ENCODE data around the gene FBXO17.
"Not testable (repeated sequence)": the region's sequence is repeated elsewhere in the genome, so short reads cannot be mapped to it uniquely, and the experiment has no call there.

FBXO17 gene

GRCh38 chr19:39003796-39004195, 28.3 kb upstream of the FBXO17 start:
- no peak overlapping the region for H3K27ac ChIP-seq (ENCODE audit: low read depth, low read length)
- H3K36me3 ChIP-seq (ENCODE audit: control insufficient read depth in 5 of 5, insufficient read depth in 5 of 5, low read length in 5 of 5): no peaks in the 10 kb centered on the region

GRCh38 chr19:39003188-39003587, 27.6 kb upstream of the FBXO17 start:
- Histone ChIP-seq H3K4me1 (ENCODE audit: control insufficient read depth in 5 of 5, insufficient read depth in 5 of 5, low read length in 5 of 5) (peaks cover 0 to 7% (median 4%) of the 10 kb centered on the region in 5 donors), H3K9ac (ENCODE audit: low read length in 5 of 5) (no peak overlapping the region), H3K9me3 (ENCODE audit: control insufficient read depth in 5 of 5, low read length in 5 of 5) (no peaks in the 10 kb centered on the region), H3K27ac (ENCODE audit: low read depth, low read length) (no peak overlapping the region), H3K4me3 (ENCODE audit: low read depth in 1 of 5, low read length in 5 of 5) (no peak overlapping the region), H3K27me3 (ENCODE audit: control insufficient read depth in 5 of 5, insufficient read depth in 4 of 5, low read length in 5 of 5) (peaks cover 0 to 3% (median 0%) of the 10 kb centered on the region in 5 donors), H3K36me3 (ENCODE audit: control insufficient read depth in 5 of 5, insufficient read depth in 5 of 5, low read length in 5 of 5) (no peaks in the 10 kb centered on the region)

More at GRCh38 chr19:39003796-39004195, 28.3 kb upstream of the FBXO17 start:
- Histone ChIP-seq H3K9ac (ENCODE audit: low read length in 5 of 5) (no peak overlapping the region), H3K4me3 (ENCODE audit: low read depth in 1 of 5, low read length in 5 of 5) (no peak overlapping the region), H3K27me3 (ENCODE audit: control insufficient read depth in 5 of 5, insufficient read depth in 4 of 5, low read length in 5 of 5) (peaks cover 0 to 3% (median 0%) of the 10 kb centered on the region in 5 donors), H3K4me1 (ENCODE audit: control insufficient read depth in 5 of 5, insufficient read depth in 5 of 5, low read length in 5 of 5) (peaks cover 0 to 3% (median 2%) of the 10 kb centered on the region in 5 donors), H3K9me3 (ENCODE audit: control insufficient read depth in 5 of 5, low read length in 5 of 5) (no peaks in the 10 kb centered on the region)

GRCh38 chr19:39001041-39001440, 25.5 kb upstream of the FBXO17 start:
- Histone ChIP-seq H3K4me3 (ENCODE audit: low read depth in 1 of 5, low read length in 5 of 5) (no peak overlapping the region), H3K9ac (ENCODE audit: low read length in 5 of 5) (no peak overlapping the region), H3K36me3 (ENCODE audit: control insufficient read depth in 5 of 5, insufficient read depth in 5 of 5, low read length in 5 of 5) (no peaks in the 10 kb centered on the region), H3K4me1 (ENCODE audit: control insufficient read depth in 5 of 5, insufficient read depth in 5 of 5, low read length in 5 of 5) (peaks cover 0 to 7% (median 4%) of the 10 kb centered on the region in 5 donors), H3K9me3 (ENCODE audit: control insufficient read depth in 5 of 5, low read length in 5 of 5) (peaks cover 0 to 3% (median 0%) of the 10 kb centered on the region in 5 donors), H3K27ac (ENCODE audit: low read depth, low read length) (no peak overlapping the region), H3K27me3 (ENCODE audit: control insufficient read depth in 5 of 5, insufficient read depth in 4 of 5, low read length in 5 of 5) (no peaks in the 10 kb centered on the region)

- not testable (repeated sequence) for H3K4me3 ChIP-seq (ENCODE audit: low read depth in 1 of 5, low read length in 5 of 5); H3K36me3 ChIP-seq (ENCODE audit: control insufficient read depth in 5 of 5, insufficient read depth in 5 of 5, low read length in 5 of 5); H3K9ac ChIP-seq (ENCODE audit: low read length in 5 of 5); H3K9me3 ChIP-seq (ENCODE audit: control insufficient read depth in 5 of 5, low read length in 5 of 5); H3K27me3 ChIP-seq (ENCODE audit: control insufficient read depth in 5 of 5, insufficient read depth in 4 of 5, low read length in 5 of 5); H3K27ac ChIP-seq (ENCODE audit: low read depth, low read length); H3K4me1 ChIP-seq (ENCODE audit: control insufficient read depth in 5 of 5, insufficient read depth in 5 of 5, low read length in 5 of 5)
Observed at GRCh38 chr19:38997576-38997975, 22.0 kb upstream of the FBXO17 start.

- peaks cover 0 to 24% (median 15%) of the 10 kb centered on the region in 5 donors for H3K4me1 ChIP-seq (ENCODE audit: control insufficient read depth in 5 of 5, insufficient read depth in 5 of 5, low read length in 5 of 5)
- H3K27me3 ChIP-seq (ENCODE audit: control insufficient read depth in 5 of 5, insufficient read depth in 4 of 5, low read length in 5 of 5): peaks cover 0 to 4% (median 0%) of the 10 kb centered on the region in 5 donors
- H3K9me3 ChIP-seq (ENCODE audit: control insufficient read depth in 5 of 5, low read length in 5 of 5): peaks cover 0 to 7% (median 3%) of the 10 kb centered on the region in 5 donors
- H3K9ac ChIP-seq (ENCODE audit: low read length in 5 of 5): no peak overlapping the region
- no peaks in the 10 kb centered on the region for H3K36me3 ChIP-seq (ENCODE audit: control insufficient read depth in 5 of 5, insufficient read depth in 5 of 5, low read length in 5 of 5)
- H3K4me3 ChIP-seq (ENCODE audit: low read depth in 1 of 5, low read length in 5 of 5): no peak overlapping the region
- H3K27ac ChIP-seq (ENCODE audit: low read depth, low read length): no peak overlapping the region
Observed at GRCh38 chr19:38993271-38993670, 17.7 kb upstream of the FBXO17 start.

GRCh38 chr19:38990949-38991697, 15.6 kb upstream of the FBXO17 start:
- H3K4me1 ChIP-seq (ENCODE audit: control insufficient read depth in 5 of 5, insufficient read depth in 5 of 5, low read length in 5 of 5): peaks cover 0 to 24% (median 15%) of the 10 kb centered on the region in 5 donors

GRCh38 chr19:38989614-38990013, 14.1 kb upstream of the FBXO17 start:
- H3K27ac ChIP-seq (ENCODE audit: low read depth, low read length); H3K36me3 ChIP-seq (ENCODE audit: control insufficient read depth in 5 of 5, insufficient read depth in 5 of 5, low read length in 5 of 5); H3K9me3 ChIP-seq (ENCODE audit: control insufficient read depth in 5 of 5, low read length in 5 of 5); H3K27me3 ChIP-seq (ENCODE audit: control insufficient read depth in 5 of 5, insufficient read depth in 4 of 5, low read length in 5 of 5); H3K4me3 ChIP-seq (ENCODE audit: low read depth in 1 of 5, low read length in 5 of 5); H3K9ac ChIP-seq (ENCODE audit: low read length in 5 of 5): not testable (repeated sequence)
- H3K4me1 ChIP-seq (ENCODE audit: control insufficient read depth in 5 of 5, insufficient read depth in 5 of 5, low read length in 5 of 5): peaks cover 0 to 24% (median 15%) of the 10 kb centered on the region in 5 donors

More at GRCh38 chr19:38990949-38991697, 15.6 kb upstream of the FBXO17 start:
- Histone ChIP-seq H3K27me3 (ENCODE audit: control insufficient read depth in 5 of 5, insufficient read depth in 4 of 5, low read length in 5 of 5) (peaks cover 0 to 4% (median 0%) of the 10 kb centered on the region in 5 donors), H3K9me3 (ENCODE audit: control insufficient read depth in 5 of 5, low read length in 5 of 5) (peaks cover 0 to 7% (median 1%) of the 10 kb centered on the region in 5 donors), H3K36me3 (ENCODE audit: control insufficient read depth in 5 of 5, insufficient read depth in 5 of 5, low read length in 5 of 5) (no peaks in the 10 kb centered on the region), H3K9ac (ENCODE audit: low read length in 5 of 5) (no peak overlapping the region), H3K27ac (ENCODE audit: low read depth, low read length) (no peak overlapping the region), H3K4me3 (ENCODE audit: low read depth in 1 of 5, low read length in 5 of 5) (no peak overlapping the region)

GRCh38 chr19:38989066-38989605, 13.6 kb upstream of the FBXO17 start:
- Histone ChIP-seq H3K4me1 (ENCODE audit: control insufficient read depth in 5 of 5, insufficient read depth in 5 of 5, low read length in 5 of 5) (peaks cover 0 to 24% (median 15%) of the 10 kb centered on the region in 5 donors), H3K27me3 (ENCODE audit: control insufficient read depth in 5 of 5, insufficient read depth in 4 of 5, low read length in 5 of 5) (peaks cover 0 to 4% (median 0%) of the 10 kb centered on the region in 5 donors), H3K9ac (ENCODE audit: low read length in 5 of 5) (no peak overlapping the region), H3K36me3 (ENCODE audit: control insufficient read depth in 5 of 5, insufficient read depth in 5 of 5, low read length in 5 of 5) (no peaks in the 10 kb centered on the region), H3K4me3 (ENCODE audit: low read depth in 1 of 5, low read length in 5 of 5) (no peak overlapping the region), H3K9me3 (ENCODE audit: control insufficient read depth in 5 of 5, low read length in 5 of 5) (peaks cover 0 to 7% (median 2%) of the 10 kb centered on the region in 5 donors), H3K27ac (ENCODE audit: low read depth, low read length) (no peak overlapping the region)

- not testable (repeated sequence) for H3K4me3 ChIP-seq (ENCODE audit: low read depth in 1 of 5, low read length in 5 of 5); H3K9me3 ChIP-seq (ENCODE audit: control insufficient read depth in 5 of 5, low read length in 5 of 5); H3K27me3 ChIP-seq (ENCODE audit: control insufficient read depth in 5 of 5, insufficient read depth in 4 of 5, low read length in 5 of 5); H3K27ac ChIP-seq (ENCODE audit: low read depth, low read length); H3K9ac ChIP-seq (ENCODE audit: low read length in 5 of 5); H3K36me3 ChIP-seq (ENCODE audit: control insufficient read depth in 5 of 5, insufficient read depth in 5 of 5, low read length in 5 of 5)
- H3K4me1 ChIP-seq (ENCODE audit: control insufficient read depth in 5 of 5, insufficient read depth in 5 of 5, low read length in 5 of 5): peaks cover 0 to 24% (median 15%) of the 10 kb centered on the region in 5 donors
Observed at GRCh38 chr19:38988627-38989026, 13.1 kb upstream of the FBXO17 start.

- H3K4me3 ChIP-seq (ENCODE audit: low read depth in 1 of 5, low read length in 5 of 5); H3K27me3 ChIP-seq (ENCODE audit: control insufficient read depth in 5 of 5, insufficient read depth in 4 of 5, low read length in 5 of 5); H3K27ac ChIP-seq (ENCODE audit: low read depth, low read length); H3K9ac ChIP-seq (ENCODE audit: low read length in 5 of 5); H3K36me3 ChIP-seq (ENCODE audit: control insufficient read depth in 5 of 5, insufficient read depth in 5 of 5, low read length in 5 of 5); H3K9me3 ChIP-seq (ENCODE audit: control insufficient read depth in 5 of 5, low read length in 5 of 5): not testable (repeated sequence)
- peaks cover 0 to 24% (median 15%) of the 10 kb centered on the region in 5 donors for H3K4me1 ChIP-seq (ENCODE audit: control insufficient read depth in 5 of 5, insufficient read depth in 5 of 5, low read length in 5 of 5)
Observed at GRCh38 chr19:38987745-38988144, 12.2 kb upstream of the FBXO17 start.

Data from subcutaneous abdominal adipose tissue (tissue), 5 donors.